Smooth muscle cell (in vitro differentiated cells): ENCODE results near the gene TRDN. TPM values are rescaled to one million over a fixed set of nuclear protein-coding genes. Genes with fewer than 3 reads are reported as not detected.

ENCODE experiments used
- DNase-seq: peaks from one replicate; lab custom pipeline; 2025; ENCODE audit not compliant: unreplicated experiment; lab: John Stamatoyannopoulos, UW
- H2AFZ ChIP-seq: fragments of 200-600 bp; sonication (generic); 2 replicates; pipeline ENCODE4 v1.6.0; 2016; ENCODE audit warnings: antibody characterized with exemption, low read depth, mild to moderate bottlenecking
- H3F3A ChIP-seq: fragments of 200-600 bp; sonication (generic); 2 replicates; pipeline ENCODE4 v1.6.0; 2017; ENCODE audit warnings: antibody characterized with exemption, low read depth
- H3K27ac ChIP-seq: fragments of 200-600 bp; sonication (generic); 2 replicates; pipeline ENCODE4 v1.5.1; 2016; ENCODE audit warnings: low read depth, mild to moderate bottlenecking
- H3K27me3 ChIP-seq: fragments of 200-600 bp; sonication (generic); 2 replicates; pipeline ENCODE4 v1.6.1; 2016; ENCODE audit warnings: low read depth, mild to moderate bottlenecking
- H3K36me3 ChIP-seq: fragments of 200-600 bp; sonication (generic); 2 replicates; pipeline ENCODE4 v1.5.1; 2016; ENCODE audit warnings: low read depth
- H3K4me1 ChIP-seq: fragments of 200-600 bp; sonication (generic); 2 replicates; pipeline ENCODE4 v1.5.1; 2016; ENCODE audit warnings: low read depth
- H3K4me2 ChIP-seq: fragments of 200-600 bp; sonication (generic); 2 replicates; pipeline ENCODE4 v1.6.0; 2016; ENCODE audit warnings: mild to moderate bottlenecking
- H3K4me3 ChIP-seq: fragments of 200-600 bp; sonication (generic); 2 replicates; pipeline ENCODE4 v1.5.1; 2016; ENCODE audit warnings: mild to moderate bottlenecking
- H3K79me2 ChIP-seq: fragments of 200-600 bp; sonication (generic); 2 replicates; pipeline ENCODE4 v1.6.0; 2016; ENCODE audit warnings: low read depth, mild to moderate bottlenecking
- H3K9ac ChIP-seq: fragments of 200-600 bp; sonication (generic); 2 replicates; pipeline ENCODE4 v1.6.0; 2016; ENCODE audit warnings: low read depth
- H3K9me3 ChIP-seq: fragments of 200-600 bp; sonication (generic); replicated peaks from 2 replicates; pipeline ENCODE4 v1.5.1; 2016; ENCODE audit warnings: low read depth
- H4K20me1 ChIP-seq: fragments of 200-600 bp; sonication (generic); 2 replicates; pipeline ENCODE4 v1.6.0; 2016; ENCODE audit warnings: low read depth
- WGBS: methylation state at CpG from one replicate; pipeline ENCODE4 v1.1.7; 2016; ENCODE audit warnings: low lambda C conversion rate; 5-methylcytosine and 5-hydroxymethylcytosine counted together
- polyA plus RNA-seq: library from polyadenylated mRNA; unstranded; fragments of >200 nt; fragmentation: Nextera tagmentation; extraction: Ambion mirVana; gene quantifications from 2 replicates; pipeline ENCODE4 v1.2.1, GENCODE V29; 2016
- total RNA-seq: library from RNA; depleted of rRNA; stranded (reverse); fragments of >200 nt; gene quantifications from 2 replicates; pipeline ENCODE4 v1.2.3, GENCODE V29; 2014
- TF ChIP-seq, protein P1 (sequence below): fragments of 200-600 bp; sonication (generic); IDR thresholded peaks from 2 replicates; pipeline ENCODE4 v1.5.1; 2017; ENCODE audit warnings: borderline replicate concordance, mild to moderate bottlenecking, antibody characterized with exemption; ENCODE audit not compliant: insufficient read depth, poor library complexity, severe bottlenecking

Gene TRDN
- total and polyA plus RNA-seq, 2 experiments from 2014 or later: 0.14 TPM; not detected in 1

GRCh38 chr6:123592426-123592825 is 44.3 kb downstream of the TRDN start:
- TF ChIP-seq, protein P1, sequence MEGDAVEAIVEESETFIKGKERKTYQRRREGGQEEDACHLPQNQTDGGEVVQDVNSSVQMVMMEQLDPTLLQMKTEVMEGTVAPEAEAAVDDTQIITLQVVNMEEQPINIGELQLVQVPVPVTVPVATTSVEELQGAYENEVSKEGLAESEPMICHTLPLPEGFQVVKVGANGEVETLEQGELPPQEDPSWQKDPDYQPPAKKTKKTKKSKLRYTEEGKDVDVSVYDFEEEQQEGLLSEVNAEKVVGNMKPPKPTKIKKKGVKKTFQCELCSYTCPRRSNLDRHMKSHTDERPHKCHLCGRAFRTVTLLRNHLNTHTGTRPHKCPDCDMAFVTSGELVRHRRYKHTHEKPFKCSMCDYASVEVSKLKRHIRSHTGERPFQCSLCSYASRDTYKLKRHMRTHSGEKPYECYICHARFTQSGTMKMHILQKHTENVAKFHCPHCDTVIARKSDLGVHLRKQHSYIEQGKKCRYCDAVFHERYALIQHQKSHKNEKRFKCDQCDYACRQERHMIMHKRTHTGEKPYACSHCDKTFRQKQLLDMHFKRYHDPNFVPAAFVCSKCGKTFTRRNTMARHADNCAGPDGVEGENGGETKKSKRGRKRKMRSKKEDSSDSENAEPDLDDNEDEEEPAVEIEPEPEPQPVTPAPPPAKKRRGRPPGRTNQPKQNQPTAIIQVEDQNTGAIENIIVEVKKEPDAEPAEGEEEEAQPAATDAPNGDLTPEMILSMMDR: no peak
- Histone ChIP-seq H3K4me2 (no peak overlapping the region), H2AFZ (no peak overlapping the region), H3K4me3 (no peak overlapping the region), H3K4me1 (peaks cover 3% of the 10 kb centered on the region), H3K9me3 (no peaks in the 10 kb centered on the region), H3K79me2 (no peaks in the 10 kb centered on the region), H3K27me3 (no peaks in the 10 kb centered on the region), H3F3A (no peaks in the 10 kb centered on the region), H4K20me1 (no peaks in the 10 kb centered on the region), H3K9ac (no peak overlapping the region), H3K27ac (no peak overlapping the region), H3K36me3 (no peaks in the 10 kb centered on the region)
- 92% methylated on average over 2 of the region's 2 CpGs for WGBS
- no peak for DNase-seq

DNA sequence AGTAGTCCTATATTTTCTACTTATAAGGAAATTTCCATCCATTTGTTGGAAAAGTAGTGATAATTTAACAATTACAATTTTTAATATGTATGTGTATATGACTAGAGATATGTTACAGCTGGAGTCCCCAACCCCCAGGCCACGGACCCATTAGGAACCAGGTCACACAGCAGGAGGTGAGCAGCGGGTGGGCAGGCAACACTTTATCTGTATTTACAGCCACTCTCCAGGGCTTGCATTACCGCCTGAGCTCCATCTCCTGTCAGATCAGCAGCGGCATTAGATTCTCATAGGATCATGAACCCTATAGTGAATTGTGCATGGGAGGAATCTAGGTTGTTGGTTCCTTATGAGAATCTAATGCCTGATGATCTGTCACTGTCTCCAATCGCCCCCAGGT is 46.8 kb downstream of the TRDN start:
- no peaks in the 10 kb centered on the region for H3K79me2 ChIP-seq
- H3K36me3 ChIP-seq: no peaks in the 10 kb centered on the region
- no peaks in the 10 kb centered on the region for H3K27me3 ChIP-seq
- WGBS: 94% methylated on average over 5 of the region's 5 CpGs
- no peak overlapping the region for H3K4me2 ChIP-seq
- H3K9me3 ChIP-seq: no peaks in the 10 kb centered on the region
- no peak for DNase-seq
- no peak overlapping the region for H3K4me3 ChIP-seq
- H3K27ac ChIP-seq: no peak overlapping the region
- H3K4me1 ChIP-seq: peaks cover 3% of the 10 kb centered on the region
- no peak overlapping the region for H3K9ac ChIP-seq
- TF ChIP-seq, protein P1: no peak
- H4K20me1 ChIP-seq: no peaks in the 10 kb centered on the region
- H2AFZ ChIP-seq: no peak overlapping the region
- H3F3A ChIP-seq: no peaks in the 10 kb centered on the region

GRCh38 chr6:123589317-123589716 is 47.4 kb downstream of the TRDN start:
- no peaks in the 10 kb centered on the region for H3F3A ChIP-seq
- no peak overlapping the region for H3K27ac ChIP-seq
- H4K20me1 ChIP-seq: no peaks in the 10 kb centered on the region
- H3K9ac ChIP-seq: no peak overlapping the region
- no peak overlapping the region for H3K4me3 ChIP-seq
- no peaks in the 10 kb centered on the region for H3K36me3 ChIP-seq
- no peaks in the 10 kb centered on the region for H3K9me3 ChIP-seq
- TF ChIP-seq, protein P1: no peak
- no peaks in the 10 kb centered on the region for H3K79me2 ChIP-seq
- no peak for DNase-seq
- H3K4me2 ChIP-seq: no peak overlapping the region
- WGBS: 85% methylated on average over 1 of the region's 1 CpG
- no peak overlapping the region for H2AFZ ChIP-seq
- peaks cover 3% of the 10 kb centered on the region for H3K4me1 ChIP-seq
- no peaks in the 10 kb centered on the region for H3K27me3 ChIP-seq

DNA sequence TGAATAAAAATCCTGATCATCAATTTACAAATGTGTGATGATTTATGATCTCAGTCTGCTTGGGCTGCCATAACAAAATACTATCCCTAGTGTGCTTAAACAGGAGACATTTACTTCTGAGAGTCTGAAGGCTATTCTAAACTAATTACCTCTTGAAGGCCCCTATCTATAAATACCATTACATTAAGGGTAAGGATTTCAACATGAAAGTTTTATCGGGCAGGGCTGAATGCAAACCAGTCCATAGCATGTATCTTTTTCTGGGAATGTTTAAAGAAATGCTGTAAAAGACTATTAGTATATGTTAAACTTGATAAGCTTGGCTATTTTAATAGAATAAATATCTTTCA is 48.2 kb downstream of the TRDN start:
- 81% methylated on average over 1 of the region's 1 CpG for WGBS
- no peak overlapping the region for H3K4me3 ChIP-seq
- no peak overlapping the region for H3K27ac ChIP-seq
- no peak for DNase-seq
- H3K9ac ChIP-seq: no peak overlapping the region
- no peaks in the 10 kb centered on the region for H3K79me2 ChIP-seq
- H3K36me3 ChIP-seq: no peaks in the 10 kb centered on the region
- no peaks in the 10 kb centered on the region for H4K20me1 ChIP-seq
- no peak overlapping the region for H2AFZ ChIP-seq
- H3K4me2 ChIP-seq: no peak overlapping the region
- H3K9me3 ChIP-seq: no peaks in the 10 kb centered on the region
- H3K4me1 ChIP-seq: peaks cover 3% of the 10 kb centered on the region
- TF ChIP-seq, protein P1: no peak
- no peaks in the 10 kb centered on the region for H3F3A ChIP-seq
- H3K27me3 ChIP-seq: no peaks in the 10 kb centered on the region
